Stimulated activated CD8-positive, alpha-beta memory T cell treated with anti-CD3 and anti-CD28 coated beads, Interleukin-4, amount 100 ng/mL, for 24 hours (primary cell): Measurements from ENCODE around the gene ALG14.
"Not testable (repeated sequence)": the region's sequence is repeated elsewhere in the genome, so short reads cannot be mapped to it uniquely, and the experiment has no call there.

ENCODE experiments used
- DNase-seq: peaks from one replicate; pipeline ENCODE4 v3.0.0-alpha.2; 2020; ENCODE audit warnings: low read depth

ALG14 gene

DNA sequence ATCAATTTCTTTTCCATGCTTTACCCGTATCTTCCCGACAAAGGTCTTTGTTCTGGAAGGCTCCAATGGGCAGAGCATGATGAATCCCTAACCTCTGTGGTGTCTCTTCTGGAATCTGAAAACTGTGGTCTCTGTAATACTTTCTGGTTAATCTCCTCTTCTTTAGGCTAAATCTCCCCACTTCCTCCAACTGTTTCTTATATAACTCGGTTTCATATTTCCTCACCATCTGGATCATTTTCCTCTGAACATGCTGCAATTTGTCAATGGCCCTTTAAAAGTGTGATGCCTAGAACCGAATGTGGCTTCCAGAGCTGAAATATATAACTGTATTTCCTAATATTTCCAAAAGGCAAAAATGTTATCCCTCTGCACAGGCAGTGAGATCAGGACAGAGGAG lies 66.1 kb downstream of the ALG14 start:
- DNase-seq, result no peak

DNA sequence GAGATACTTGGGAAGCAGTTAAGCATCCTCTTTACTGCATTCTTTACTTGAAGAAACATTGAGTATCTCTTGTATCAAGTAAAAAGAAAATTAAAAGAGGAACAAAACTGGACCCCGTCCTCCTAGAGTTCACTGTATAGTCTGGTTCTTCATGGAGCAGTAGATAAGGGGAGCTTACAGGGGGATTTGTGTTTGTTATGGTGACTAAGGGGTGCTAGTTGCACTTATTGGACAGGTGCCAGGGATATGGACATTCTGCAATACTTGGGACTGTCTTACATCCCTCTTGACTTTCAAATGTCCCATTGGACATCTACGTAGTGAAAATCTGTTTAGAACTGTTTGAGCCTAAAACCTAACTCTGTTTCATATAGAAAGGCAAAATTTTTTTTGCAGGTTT lies 67.2 kb downstream of the ALG14 start:
- DNase-seq, result no peak

DNA sequence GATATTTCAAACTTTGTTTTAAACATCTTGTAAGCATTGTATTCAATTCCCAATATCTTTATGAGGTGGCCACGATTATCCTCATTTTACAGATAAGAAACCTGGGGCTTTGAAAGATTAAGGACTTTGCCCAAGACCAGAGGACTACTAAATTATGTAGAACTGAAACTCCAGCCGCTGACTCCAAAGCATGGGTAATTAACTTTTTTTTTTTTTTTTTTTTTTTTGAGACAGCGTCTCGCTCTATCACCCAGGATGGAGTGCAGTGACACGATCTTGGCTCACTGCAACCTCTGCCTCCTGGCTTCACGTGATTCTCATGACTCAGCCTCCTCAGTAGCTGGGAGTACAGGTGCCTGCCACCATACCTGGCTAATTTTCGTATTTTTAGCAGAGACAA lies 68.7 kb downstream of the ALG14 start:
- no peak for DNase-seq

DNA sequence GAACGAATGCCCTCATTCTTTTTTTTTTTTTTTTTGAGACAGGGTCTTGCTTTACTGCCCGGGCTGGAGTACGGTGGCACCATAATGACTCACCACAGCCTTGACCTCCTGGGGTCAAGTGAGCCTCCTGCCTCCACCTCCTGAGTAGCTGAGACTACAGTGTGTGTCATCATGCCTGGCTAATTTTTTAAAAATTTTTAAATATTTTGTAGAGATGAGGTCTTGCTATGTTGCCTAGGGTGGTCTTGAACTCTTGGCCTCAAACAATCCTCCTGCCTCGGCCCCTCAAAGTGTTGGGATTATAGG lies 69.4 kb downstream of the ALG14 start:
- no peak for DNase-seq

DNA sequence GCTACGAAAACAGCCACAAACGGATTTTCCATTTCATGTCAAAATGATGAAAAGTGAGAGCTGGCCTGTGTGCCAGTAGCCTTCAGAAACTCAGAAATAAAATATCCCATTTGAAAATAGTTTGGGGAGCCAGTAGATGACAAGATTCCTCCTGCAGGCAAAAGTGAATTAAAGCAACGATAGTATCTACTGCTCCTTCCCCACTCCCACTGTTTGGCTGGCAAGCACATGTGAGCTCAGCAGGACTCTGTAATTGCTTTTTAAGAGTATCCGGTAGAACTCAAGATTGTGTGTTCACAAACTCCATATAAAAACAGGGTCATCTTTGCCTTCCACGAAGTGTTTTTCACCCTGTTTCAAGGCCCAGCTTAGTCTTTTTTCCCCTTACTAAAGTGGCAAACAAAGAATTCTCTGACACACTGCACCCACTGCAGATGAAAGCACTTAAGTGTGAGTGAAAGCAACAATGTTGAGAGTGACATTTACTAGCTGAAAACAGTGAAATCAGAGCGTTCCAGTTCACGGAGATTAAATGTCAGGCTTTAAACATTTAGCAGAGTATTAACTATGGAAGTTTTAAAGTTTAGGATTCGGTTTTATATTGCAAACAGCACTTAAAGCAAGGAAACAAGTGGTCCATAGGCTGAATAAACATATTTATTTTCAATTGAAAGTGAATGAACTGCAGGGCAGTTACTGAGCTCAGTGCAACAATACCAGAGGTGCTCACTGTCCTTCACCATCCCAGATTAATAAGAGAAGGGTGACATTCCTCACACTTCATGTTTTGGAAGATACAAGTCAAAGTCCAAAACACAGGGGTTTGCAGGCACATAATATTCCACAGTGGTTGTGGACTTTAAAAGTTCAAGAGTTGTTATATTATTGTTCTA lies 70.0 kb downstream of the ALG14 start:
- DNase-seq, result no peak

DNA sequence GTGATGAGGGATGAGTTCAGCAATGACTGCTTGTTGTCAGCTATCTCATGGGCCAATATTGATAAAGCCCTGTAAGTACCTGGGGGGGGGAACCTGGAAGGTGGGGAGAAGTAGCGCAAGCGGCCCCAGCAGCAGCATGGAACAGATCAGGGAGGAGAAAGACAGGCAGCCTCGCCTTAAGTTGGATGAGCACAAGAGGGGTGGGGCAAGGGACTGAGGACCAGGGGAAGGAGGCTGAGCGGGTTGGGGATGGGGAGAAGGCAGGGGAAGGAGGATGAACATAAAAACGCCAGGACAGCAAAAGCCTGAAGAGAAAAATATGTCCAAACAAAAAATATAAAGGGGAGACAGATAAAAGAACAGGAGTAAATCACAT lies 70.6 kb downstream of the ALG14 start:
- no peak for DNase-seq

DNA sequence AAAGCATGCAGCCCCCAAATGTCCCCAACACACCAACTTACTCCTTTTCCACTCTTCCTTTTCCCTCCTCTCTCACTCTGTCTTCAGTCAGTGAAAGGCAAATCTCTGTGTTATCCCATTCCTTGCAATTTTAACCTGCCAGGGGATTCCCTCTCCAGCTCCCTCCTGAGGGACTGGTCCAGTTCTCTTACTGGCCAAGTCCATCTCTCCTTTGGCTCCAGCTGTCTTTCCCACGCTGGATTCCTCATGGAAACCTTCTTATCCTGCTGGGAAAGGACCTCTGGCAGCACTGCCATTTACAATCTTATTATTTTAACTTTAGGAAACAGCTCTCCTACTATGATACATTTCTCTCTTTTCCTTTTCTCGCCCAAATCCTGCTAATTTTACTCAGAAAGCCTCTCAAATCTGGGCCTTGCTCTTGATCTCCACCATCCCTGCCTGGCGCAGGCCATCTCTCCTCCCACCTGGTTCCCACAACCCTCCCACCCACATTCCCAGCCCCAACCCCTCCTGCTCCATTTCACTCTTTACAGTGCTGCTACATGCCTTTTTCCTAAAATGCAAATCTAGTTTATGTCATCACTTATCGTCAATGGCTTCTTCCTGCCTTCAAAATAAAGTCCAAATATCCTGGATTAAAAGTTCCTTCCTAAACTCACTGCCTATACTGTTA lies 73.2 kb downstream of the ALG14 start:
- no peak for DNase-seq

DNA sequence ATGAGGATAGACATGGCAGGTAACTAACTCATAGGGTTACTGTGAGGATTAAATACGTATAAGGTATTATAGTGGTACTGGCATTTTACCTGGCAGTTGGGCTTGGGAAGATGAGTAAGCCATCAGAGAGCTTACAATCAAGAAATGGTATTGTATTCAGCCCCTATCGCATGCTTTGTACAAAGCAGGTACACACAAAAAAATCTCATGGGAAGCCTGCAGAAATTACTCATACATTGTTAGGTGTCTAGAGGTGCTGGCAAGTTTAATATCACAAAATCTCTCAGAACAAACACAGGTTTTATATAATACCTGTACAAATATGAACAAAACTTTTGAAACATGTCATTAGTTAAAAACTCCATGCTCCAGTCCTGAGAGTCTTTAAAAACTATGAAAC lies 74.0 kb downstream of the ALG14 start:
- no peak for DNase-seq

DNA sequence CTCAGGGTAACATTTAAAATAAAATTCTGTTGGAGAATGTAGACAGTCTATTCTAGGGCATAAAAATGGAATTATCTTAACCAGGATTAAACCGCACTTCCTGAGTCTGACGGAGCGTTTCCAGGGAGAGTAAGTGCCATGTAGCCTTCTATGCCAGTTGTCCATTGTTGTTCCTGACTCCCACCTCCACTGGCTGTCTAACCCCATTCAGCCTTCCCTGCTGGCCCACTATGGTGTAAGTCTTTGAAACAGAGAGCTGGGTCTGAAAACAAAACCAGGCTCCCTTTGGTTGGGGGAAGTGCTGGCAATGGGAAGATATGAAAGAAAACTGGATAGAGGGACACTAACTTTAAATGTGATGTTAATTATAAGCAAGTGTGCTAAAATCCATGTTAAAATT lies 74.6 kb downstream of the ALG14 start:
- no peak for DNase-seq

DNA sequence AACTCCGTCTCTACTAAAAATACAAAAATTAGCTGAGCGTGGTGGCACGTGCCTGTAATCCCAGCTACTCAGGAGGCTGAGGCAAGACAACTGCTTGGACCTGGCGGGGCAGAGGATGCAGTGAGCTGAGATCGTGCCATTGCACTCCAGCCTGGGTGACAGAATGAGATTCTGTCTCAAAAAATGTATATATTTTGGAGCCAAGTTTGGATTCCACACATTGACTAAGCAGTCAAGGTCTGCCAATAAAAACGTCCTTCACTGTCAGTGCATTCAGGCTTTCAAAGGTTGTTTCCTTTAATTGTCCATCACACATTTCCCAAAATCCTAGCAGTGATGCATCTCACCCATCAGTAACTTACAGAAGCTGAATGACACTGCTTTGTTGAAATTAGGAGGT lies 77.2 kb downstream of the ALG14 start:
- DNase-seq, result not testable (repeated sequence)

DNA sequence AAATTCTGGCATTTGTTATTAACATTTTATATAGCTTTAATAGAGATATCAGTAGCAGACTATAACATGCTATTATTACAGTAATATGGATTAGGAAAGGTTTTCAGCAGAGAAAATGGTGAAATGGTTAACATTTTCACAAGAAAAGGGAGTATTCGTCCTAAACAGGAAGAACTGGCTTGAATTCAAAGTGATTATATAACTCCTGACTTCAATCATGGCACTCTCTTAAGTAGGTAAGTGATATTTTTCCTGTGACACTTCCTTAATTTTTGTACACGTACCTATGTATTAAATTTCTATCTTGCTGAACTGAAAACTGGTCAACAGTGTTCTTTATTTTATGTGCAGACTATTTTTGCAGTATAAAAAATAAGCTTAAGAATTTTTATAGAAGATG lies 77.9 kb downstream of the ALG14 start:
- DNase-seq, result no peak

DNA sequence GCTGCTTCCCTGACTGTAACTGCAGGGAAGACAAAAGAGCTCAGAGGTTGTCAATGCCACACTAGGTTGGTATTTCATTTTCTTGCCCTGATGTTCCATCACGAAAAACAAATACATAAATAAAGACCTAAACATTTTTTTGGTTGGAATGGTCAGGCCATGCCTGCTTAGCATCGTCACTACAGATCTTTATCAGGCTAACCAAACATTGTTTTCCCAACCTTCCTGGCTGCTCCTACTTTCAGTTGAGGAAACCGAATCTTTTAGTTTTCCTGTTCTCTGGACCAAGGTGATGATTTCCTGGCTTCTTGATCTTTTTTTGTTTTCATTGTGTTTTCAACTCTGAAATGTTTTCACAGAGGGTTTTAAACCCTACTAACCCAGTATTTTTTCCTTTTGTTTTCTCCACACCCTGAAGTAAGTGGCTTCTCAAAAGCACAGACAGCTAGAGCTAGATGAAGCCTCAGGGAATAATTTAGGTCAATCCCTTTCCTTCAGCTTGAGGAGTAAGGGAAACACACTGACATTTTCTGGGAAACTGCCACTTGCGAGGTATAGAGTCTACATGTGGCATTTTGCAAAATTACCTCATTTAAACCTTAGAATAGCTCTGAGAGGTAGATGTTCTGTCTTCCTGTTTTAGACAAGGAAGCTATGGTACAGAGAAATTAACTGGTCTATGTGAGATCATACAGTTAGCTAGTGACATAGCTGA lies 78.7 kb downstream of the ALG14 start:
- no peak for DNase-seq

DNA sequence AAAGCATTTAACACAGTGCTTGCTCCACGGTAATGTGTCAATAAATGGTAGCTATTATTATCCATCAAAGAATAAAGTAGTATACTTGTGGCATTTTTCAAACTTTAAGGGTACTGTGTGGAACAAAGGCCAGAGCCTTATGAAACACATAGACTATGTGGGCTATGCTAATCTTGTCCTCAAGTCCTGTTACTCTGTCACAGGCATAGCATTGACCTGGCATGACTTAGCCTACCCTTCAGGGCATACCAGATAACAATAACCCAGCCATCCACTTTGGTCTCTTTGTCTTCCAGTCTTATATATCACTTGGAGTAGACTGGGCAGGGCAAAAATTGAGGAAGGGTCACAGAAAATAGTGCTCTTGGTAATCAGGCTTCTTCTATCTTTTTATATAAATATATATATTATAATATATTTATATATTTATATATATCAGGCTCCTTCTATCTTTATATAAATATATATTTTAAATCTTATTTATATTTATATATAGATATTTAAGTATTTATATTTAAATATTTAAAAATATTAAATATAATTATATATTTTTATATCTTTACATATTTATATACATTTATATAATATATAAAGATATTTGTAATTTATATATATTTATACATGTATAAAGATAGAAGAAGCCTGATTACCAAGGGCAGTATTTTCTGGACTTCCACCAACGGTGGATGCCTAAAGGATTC lies 79.7 kb downstream of the ALG14 start:
- DNase-seq, result no peak

DNA sequence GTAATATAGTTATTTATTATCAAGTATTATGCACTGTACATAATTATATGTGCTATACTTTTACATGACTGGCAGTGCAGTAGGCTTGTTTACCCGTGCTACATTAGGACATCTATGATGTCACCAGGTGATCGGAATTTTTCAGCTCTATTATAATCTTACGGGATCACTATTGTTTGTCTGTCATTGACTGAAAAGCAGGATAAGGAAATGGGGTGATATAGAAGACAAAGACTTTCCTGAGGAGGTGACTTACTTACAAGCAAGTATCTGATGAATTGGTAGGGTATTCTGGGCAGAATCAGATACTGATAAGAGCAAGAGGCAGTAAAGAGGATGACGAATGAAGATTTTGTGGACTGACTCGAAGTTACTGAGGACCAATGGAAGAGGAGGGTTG lies 80.6 kb downstream of the ALG14 start:
- no peak for DNase-seq

DNA sequence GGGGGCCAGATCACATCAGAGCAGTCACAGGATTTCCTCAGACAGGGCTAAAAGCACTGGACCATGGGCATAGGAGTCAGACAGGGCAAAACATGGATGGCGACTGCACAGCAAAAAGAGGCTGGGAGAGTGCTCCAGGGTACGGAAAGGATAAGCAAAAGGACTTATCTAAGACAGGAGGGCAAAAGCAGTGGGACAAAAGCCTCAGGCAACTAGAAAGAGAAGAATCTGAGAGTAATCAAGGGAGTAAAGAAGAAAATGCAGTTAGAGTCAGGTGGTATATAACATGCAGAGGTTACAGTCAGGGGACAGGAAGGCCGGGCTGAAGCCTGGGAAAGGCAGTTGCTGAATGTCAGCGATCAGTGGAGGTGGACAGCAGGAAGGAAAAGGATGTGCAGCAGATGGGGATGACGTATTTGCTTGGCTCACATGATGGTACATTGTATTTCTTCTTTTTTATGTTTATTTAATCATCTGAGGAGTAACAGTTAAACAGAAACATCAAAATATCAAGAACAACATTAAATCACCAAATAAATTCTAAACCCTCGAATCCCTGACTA lies 82.8 kb downstream of the ALG14 start:
- no peak for DNase-seq

DNA sequence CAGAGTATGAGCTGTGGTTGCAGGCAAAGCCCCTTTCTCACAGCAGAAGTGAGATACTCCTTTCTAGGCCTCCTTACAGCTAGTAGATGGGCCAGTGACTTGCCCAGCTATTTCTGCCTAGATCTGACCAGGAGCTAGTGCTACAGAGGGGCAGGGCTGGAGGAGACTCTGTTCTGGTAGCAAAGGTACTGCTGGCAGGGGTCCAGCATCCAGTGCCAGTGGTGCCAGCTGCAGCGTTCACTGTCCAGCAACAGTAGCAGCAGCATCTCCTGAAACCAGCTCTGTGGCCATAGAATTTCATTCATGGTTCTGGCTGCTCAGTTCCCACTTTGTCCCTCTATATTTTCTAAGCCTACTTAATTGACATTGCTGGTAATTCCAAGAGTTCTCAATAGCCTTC lies 83.4 kb downstream of the ALG14 start:
- no peak for DNase-seq

DNA sequence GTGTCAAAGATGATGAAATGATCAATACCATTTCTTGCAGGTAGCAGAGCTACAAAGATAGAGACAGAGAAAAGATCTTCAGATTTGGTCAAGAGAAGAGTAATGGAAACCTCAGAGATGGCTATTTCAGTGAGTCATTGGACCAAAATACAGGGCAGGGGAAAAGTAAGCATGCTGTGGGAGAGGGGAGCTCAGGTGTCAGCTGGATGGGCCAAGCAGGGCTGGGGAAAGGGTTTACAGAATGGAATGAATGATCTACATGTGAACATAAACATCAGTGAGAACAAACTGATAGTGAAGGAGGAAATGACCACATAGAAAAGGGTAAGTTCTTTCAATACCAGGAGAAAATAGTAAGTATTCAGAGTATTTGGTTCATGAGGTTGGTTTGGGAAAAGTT lies 84.4 kb downstream of the ALG14 start:
- no peak for DNase-seq

DNA sequence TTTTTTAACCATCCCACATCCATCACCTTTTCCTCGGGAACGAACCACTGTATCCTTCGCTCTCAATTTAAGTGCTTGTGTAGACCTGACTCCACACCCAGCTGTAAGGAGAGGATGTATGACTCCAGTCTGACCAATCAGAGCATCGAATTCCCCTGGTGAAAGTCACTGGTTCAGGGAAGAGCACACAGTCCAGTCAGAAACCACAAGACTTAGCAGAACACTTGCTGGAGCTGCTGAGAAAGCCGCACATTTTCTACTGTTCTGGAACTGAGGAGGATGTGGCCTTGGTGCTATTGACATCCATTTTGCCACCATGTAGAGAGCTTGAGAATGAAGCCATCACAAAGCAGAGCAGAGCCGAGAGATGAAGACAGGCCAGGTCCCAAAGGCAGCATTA lies 86.0 kb downstream of the ALG14 start:
- DNase-seq, result no peak

DNA sequence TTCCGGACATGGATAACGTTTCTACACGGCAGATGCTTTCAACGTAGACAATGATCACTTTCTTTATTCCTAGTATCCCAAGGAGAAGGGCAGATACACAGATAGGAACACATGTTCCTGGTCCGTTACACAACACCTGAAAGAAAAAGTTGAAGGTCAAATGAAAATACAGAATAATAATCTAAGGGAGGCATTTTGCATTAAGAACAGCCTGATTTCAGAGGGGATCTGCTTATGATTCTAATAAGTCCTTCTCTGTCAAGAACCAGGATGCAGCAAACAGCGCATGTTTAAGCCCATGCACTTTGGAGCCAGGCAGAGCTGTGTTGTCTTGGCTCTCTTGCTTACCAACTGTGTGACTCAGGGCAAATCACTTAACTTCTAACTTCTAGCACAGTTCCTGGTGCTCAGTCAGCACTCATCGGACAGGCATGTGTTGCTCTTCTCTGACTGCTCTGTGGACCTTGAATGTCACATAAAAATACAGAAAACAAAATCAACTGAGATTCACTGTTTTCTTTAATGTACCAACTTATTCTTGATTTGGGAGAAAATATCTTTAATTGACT lies 89.5 kb downstream of the ALG14 start:
- no peak for DNase-seq

DNA sequence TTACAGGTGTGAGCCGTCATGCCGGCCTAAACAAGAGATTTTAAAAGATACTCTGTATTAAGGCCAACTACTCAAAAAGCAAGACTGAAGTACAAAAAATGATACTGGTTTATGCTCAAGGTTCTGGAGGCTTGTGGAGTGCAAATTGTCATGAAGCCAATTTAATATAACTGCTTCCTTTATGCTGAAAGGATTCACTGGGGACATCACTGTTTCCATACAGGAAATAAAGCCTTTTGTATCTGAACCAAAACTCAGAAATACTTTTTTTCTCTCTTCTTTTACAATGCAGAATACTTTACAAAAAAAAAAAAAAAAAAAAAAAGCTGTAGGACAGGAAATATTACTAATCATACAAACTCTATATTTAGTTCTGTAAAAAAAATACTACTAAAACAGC lies 90.4 kb downstream of the ALG14 start:
- DNase-seq, result no peak

DNA sequence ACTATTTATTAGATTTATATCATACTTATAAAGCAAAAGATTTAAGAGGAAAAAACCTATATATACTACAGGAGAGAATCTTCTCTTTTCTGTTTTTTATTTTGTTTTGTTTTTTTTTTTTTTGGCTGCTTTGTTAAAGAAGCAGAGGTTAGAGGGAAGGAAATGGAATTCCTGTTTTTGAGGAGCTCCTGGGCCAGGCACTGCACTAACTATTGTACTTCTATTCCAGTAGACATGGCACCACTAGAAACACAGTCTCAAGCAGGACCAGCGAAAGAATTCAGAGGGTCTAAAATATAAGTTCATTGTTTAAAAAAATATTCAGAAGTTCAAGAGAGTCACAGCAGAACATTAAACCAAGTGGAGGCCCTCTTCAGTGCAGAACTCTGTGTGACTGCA lies 91.2 kb downstream of the ALG14 start:
- DNase-seq, result no peak
